GM12891 (cell line): Measurements from ENCODE around the gene CELF5.
A peak's percentile ranks its signal among the peaks of the same experiment; 100 is the strongest.
"Not testable (repeated sequence)": the region's sequence is repeated elsewhere in the genome, so short reads cannot be mapped to it uniquely, and the experiment has no call there.

Experiments used
- DNase-seq: peaks from one replicate; pipeline ENCODE4 v3.0.0; 2011; ENCODE audit warnings: low spot score; ENCODE audit not compliant: insufficient read length
- FAIRE-seq: peaks from 2 replicates; lab custom pipeline; 2011; peaks lifted over from hg19 to GRCh38; lab: Jason Lieb, UNC
- PAX5 ChIP-seq: IDR thresholded peaks from 2 replicates; pipeline ENCODE4 v1.6.1; 2011; ENCODE audit warnings: low read length, moderate library complexity, mild to moderate bottlenecking; ENCODE audit not compliant: insufficient read depth, severe bottlenecking
- POLR2A ChIP-seq: IDR thresholded peaks from 2 replicates; pipeline ENCODE4 v1.6.1; 2011; ENCODE audit warnings: low read depth, low read length, control low read depth
- POLR2AphosphoS5 ChIP-seq: IDR thresholded peaks from 2 replicates; pipeline ENCODE4 v1.6.1; 2011; ENCODE audit warnings: low read depth, low read length, control low read depth
- POU2F2 ChIP-seq: IDR thresholded peaks from 2 replicates; pipeline ENCODE4 v1.6.1; 2011; ENCODE audit warnings: low read depth, mild to moderate bottlenecking, control low read depth, low read length, moderate library complexity
- SPI1 ChIP-seq: IDR thresholded peaks from 2 replicates; pipeline ENCODE4 v1.6.1; 2011; ENCODE audit warnings: low read depth, low read length, control low read depth
- TAF1 ChIP-seq: IDR thresholded peaks from 2 replicates; pipeline ENCODE4 v1.6.1; 2011; ENCODE audit warnings: low read depth, low read length, control low read depth

CELF5 gene

DNA sequence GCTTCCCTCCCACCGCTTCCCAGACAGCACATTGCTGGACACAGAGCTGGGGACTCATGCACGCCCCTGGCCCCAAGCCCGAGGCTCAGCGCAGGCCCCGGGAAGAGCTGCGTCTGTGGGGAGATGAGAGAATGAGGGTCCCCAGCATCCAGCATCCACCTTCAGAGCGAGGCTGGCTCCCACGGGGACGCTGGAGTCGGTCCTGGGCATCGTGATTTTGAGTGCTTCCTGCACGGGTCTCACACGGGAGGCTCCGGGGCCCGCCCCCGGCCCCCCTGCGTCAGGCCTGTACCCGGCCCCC, 34.0 kb upstream of the CELF5 start:
- TF ChIP-seq POLR2AphosphoS5 (no peak), POLR2A (no peak), SPI1 (no peak), TAF1 (no peak), POU2F2 (no peak), PAX5 (no peak)
- DNase-seq (no peak), FAIRE-seq (no peak)

- no peak for TF ChIP-seq POU2F2
- TF ChIP-seq PAX5, result no peak
- TF ChIP-seq POLR2A, result no peak
- TF ChIP-seq SPI1, result no peak
- no peak for TF ChIP-seq POLR2AphosphoS5
- TF ChIP-seq TAF1, result no peak
- DNase-seq, result no peak
- FAIRE-seq, result no peak
These were observed 33.3 kb upstream of the CELF5 start for GRCh38 chr19:3190921-3191805.

DNA sequence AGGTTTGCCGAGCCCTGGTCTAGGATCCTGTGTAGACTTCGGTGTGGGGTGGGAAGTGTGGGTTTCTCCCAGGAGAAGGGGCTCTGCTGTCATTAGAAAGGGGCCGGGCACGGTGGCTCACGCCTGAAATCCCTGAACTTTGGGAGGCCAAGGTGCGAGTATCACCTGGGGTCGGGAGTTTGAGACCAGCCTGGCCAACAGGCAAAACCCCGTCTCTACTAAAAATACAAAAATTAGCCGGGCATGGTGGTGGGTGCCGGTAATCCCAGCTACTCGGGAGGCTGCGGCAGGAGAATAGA, 32.7 kb upstream of the CELF5 start:
- not testable (repeated sequence) for FAIRE-seq, DNase-seq

GRCh38 chr19:3192228-3192635, 32.2 kb upstream of the CELF5 start:
- no peak for DNase-seq
- no peak for FAIRE-seq

DNA sequence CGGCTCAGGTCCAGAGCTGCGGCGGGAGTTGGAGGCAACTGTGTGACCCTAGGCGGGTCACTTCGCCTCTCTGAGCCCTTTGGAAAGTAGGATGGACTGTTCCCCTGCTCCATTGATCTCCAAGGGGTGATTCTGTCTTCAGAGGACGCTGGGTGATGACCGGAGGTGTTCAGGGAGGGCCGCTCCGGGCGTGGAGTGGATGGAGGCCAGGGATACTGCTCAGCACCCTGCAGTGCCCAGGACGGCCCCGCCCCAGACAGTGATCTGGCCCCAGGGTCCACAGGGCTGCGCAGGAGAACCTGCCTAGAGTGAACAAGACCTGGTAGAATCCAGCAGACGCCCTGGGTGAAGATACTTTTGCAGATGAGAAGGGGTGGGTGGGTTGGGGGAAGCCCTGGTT, 31.8 kb upstream of the CELF5 start:
- FAIRE-seq (no peak), DNase-seq (no peak)
- no peak for TF ChIP-seq PAX5
- TF ChIP-seq TAF1, result no peak
- no peak for TF ChIP-seq POLR2A
- TF ChIP-seq POLR2AphosphoS5, result no peak
- no peak for TF ChIP-seq SPI1
- TF ChIP-seq POU2F2, result no peak

More at GRCh38 chr19:3192228-3192635, 32.2 kb upstream of the CELF5 start:
- no peak for TF ChIP-seq TAF1
- no peak for TF ChIP-seq SPI1
- TF ChIP-seq POLR2A, result no peak
- no peak for TF ChIP-seq PAX5
- TF ChIP-seq POU2F2, result no peak
- TF ChIP-seq POLR2AphosphoS5, result no peak

- DNase-seq (no peak), FAIRE-seq (no peak)
- peak; percentile 70 for TF ChIP-seq SPI1
- no peak for TF ChIP-seq POLR2AphosphoS5
These were observed 31.0 kb upstream of the CELF5 start for GRCh38 chr19:3193256-3194105.

- DNase-seq (no peak), FAIRE-seq (no peak)
- TF ChIP-seq TAF1 (no peak), SPI1 (no peak), PAX5 (no peak), POU2F2 (no peak), POLR2AphosphoS5 (no peak)
These were observed 30.1 kb upstream of the CELF5 start for GRCh38 chr19:3194106-3195087.

DNA sequence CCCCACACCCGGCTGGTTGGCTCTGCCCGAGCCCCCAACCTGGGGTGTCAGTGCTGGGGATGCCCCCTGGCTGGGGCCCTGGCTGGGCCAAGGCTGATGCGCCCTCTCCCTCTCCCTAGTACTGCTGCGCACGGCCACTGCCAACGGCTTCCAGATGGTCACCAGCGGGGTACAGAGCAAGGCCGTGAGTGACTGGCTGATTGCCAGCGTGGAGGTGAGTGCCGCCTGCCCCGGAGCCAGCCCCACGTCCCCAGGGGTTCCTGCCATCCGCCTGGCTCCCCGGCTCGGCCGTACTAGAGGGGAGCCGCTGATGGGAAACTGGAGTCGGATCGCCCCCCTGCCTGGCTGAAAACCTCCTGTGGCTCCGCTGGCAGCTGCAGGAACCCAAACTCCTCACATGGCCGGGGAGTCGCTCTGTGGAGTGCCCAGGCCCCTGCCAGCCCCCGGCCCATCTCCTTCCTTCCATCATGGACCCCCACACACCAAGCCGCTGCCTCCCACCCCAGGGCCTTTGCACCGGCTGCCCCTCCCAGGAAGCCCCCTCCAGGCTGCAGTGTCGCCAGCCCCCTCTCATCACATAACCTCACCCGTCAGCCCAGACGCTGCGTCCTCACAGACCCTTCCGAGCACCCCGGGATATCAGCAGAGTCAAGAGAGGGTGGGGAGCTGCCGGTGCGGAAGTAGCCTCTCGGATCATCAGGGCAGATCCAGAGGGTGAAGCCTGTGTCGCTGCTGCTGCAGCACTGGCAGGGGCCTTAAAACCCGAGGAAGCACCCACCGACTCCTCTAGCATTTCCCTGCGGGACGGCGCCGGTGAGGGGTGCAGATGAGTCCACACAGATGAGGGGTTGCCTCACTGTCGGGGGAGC, 28.2 kb upstream of the CELF5 start:
- FAIRE-seq (no peak), DNase-seq (no peak)
- TF ChIP-seq TAF1 (no peak), POLR2A (no peak), SPI1 (no peak), POLR2AphosphoS5 (no peak), PAX5 (no peak), POU2F2 (no peak)

GRCh38 chr19:3196933-3197205, 27.6 kb upstream of the CELF5 start:
- DNase-seq (no peak), FAIRE-seq (no peak)
- TF ChIP-seq TAF1 (no peak), PAX5 (no peak)
